Glutamatergic neuron (in vitro differentiated cells): ENCODE data around the gene XRCC5. TPM values are rescaled to one million over a fixed set of nuclear protein-coding genes. Genes with fewer than 3 reads are reported as not detected.
A peak's percentile ranks its signal among the peaks of the same experiment; 100 is the strongest.

ENCODE experiments used
- DNase-seq: peaks from one replicate; pipeline ENCODE4 v3.0.0; 2022
- H3K27ac Mint-ChIP-seq: one replicate; pipeline ENCODE4 v1.8.0; 2020; ENCODE audit warnings: mild to moderate bottlenecking, mixed read lengths, inconsistent platforms; ENCODE audit not compliant: unreplicated experiment
- H3K27me3 Mint-ChIP-seq: one replicate; pipeline ENCODE4 v1.8.0; 2020; ENCODE audit warnings: mild to moderate bottlenecking, moderate library complexity, mixed read lengths, inconsistent platforms; ENCODE audit not compliant: unreplicated experiment
- H3K36me3 Mint-ChIP-seq: one replicate; pipeline ENCODE4 v1.8.0; 2020; ENCODE audit warnings: mild to moderate bottlenecking, mixed read lengths, inconsistent platforms; ENCODE audit not compliant: unreplicated experiment
- H3K4me1 Mint-ChIP-seq: one replicate; pipeline ENCODE4 v1.8.0; 2020; ENCODE audit warnings: mild to moderate bottlenecking, low read depth, mixed read lengths, inconsistent platforms; ENCODE audit not compliant: unreplicated experiment
- H3K4me3 Mint-ChIP-seq: one replicate; pipeline ENCODE4 v1.8.0; 2020; ENCODE audit warnings: mild to moderate bottlenecking, mixed read lengths, inconsistent platforms; ENCODE audit not compliant: unreplicated experiment
- H3K9me3 Mint-ChIP-seq: one replicate; pipeline ENCODE4 v1.8.0; 2020; ENCODE audit warnings: mild to moderate bottlenecking, moderate library complexity, mixed read lengths, inconsistent platforms; ENCODE audit not compliant: unreplicated experiment
- total RNA-seq: library from RNA; stranded (reverse); fragmentation: NEBNext Ultra II Directional; extraction: Animal tissue kit (Norgen Biotek cat#: 25700); gene quantifications from one replicate; pipeline ENCODE4 v1.2.1, GENCODE V29; 2021; ENCODE audit not compliant: unreplicated experiment
- TF ChIP-seq, protein P1 (sequence below): fragments of 200-600 bp; sonication (generic); IDR thresholded peaks from one replicate; pipeline ENCODE4 v1.5.0; 2021; ENCODE audit not compliant: partially characterized antibody, unreplicated experiment

Gene XRCC5
- total RNA-seq, 1 donor from 2014 or later, result 254 TPM

DNA sequence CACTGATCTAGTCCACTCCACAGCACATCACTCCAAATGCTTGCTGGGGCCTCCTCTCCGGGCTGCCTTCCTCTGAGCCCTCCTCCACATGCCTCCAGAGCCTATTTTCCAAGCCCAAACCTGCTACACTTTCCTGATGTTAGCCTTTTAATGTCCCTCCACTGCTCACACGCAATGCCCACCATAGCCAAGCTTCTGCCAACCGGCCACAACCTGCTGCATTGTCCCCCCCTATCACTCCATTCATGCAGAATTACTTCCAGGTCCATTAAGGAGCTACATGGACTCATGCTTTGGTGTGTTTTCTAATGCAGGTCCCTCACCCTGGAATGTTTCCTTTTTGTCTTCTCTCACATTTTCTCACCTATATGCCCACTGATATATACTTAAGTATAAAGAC, 133.9 kb downstream of the XRCC5 start:
- Mint-ChIP-seq H3K9me3 (peaks cover 7% of the 10 kb centered on the region), H3K36me3 (peaks cover 4% of the 10 kb centered on the region), H3K4me1 (peaks cover 44% of the 10 kb centered on the region), H3K27ac (peak overlapping the region; percentile 99), H3K4me3 (peak overlapping the region; percentile 78), H3K27me3 (peaks cover 5% of the 10 kb centered on the region)
- no peak for DNase-seq
- TF ChIP-seq, protein P1, sequence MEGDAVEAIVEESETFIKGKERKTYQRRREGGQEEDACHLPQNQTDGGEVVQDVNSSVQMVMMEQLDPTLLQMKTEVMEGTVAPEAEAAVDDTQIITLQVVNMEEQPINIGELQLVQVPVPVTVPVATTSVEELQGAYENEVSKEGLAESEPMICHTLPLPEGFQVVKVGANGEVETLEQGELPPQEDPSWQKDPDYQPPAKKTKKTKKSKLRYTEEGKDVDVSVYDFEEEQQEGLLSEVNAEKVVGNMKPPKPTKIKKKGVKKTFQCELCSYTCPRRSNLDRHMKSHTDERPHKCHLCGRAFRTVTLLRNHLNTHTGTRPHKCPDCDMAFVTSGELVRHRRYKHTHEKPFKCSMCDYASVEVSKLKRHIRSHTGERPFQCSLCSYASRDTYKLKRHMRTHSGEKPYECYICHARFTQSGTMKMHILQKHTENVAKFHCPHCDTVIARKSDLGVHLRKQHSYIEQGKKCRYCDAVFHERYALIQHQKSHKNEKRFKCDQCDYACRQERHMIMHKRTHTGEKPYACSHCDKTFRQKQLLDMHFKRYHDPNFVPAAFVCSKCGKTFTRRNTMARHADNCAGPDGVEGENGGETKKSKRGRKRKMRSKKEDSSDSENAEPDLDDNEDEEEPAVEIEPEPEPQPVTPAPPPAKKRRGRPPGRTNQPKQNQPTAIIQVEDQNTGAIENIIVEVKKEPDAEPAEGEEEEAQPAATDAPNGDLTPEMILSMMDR, result no peak

DNA sequence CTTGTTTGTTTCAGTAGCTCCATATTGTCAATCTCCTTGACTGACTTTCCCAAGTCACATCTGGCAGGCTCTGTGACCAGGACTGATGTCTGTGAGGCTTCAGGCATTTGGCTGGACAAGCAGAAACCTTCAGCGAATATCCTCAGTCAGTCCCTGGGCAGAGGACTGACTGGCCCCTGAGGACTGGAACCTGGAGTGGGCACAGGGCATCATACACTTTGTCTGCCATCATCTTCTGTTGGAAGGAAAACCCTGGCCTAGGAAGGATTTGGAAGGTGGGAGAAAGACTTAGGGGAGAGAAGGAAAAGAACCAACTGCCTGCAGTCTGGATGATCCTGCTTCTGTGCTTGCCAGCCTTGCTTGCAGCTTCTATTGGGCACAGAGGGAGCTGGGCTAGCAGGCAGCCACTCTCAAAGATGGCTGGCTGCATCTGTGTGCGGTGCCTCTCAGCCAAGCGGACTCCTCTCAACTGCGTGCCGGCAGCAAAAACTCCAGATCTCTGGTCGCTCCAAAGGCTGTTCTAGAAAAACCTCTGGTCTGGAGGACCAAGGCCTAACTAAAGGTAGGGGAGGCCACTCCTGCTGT, 136.3 kb downstream of the XRCC5 start:
- Mint-ChIP-seq H3K27me3 (peaks cover 7% of the 10 kb centered on the region), H3K27ac (no peak overlapping the region), H3K4me1 (peaks cover 37% of the 10 kb centered on the region), H3K36me3 (peaks cover 15% of the 10 kb centered on the region), H3K9me3 (peaks cover 5% of the 10 kb centered on the region), H3K4me3 (no peak overlapping the region)
- TF ChIP-seq, protein P1, result no peak
- no peak for DNase-seq

DNA sequence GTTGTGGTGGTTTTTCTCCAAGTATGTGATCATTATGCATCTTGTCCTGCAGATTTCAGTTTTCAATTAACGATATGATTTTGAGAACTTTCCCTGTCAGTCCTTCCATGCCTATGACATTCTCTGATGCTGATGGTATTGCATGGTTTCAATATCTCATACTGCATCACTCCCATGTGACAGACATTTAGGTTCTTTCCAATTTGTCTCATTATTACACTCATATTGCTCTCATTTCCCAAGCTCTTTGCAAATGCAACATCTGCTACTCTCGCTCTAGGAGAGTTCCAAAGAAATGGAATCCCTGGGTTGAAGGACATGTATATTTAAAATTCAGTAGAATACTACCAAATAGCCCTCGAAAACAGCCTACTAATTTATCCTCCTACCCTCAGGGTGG, 137.6 kb downstream of the XRCC5 start:
- H3K9me3 Mint-ChIP-seq, result peaks cover 5% of the 10 kb centered on the region
- H3K4me1 Mint-ChIP-seq, result peaks cover 28% of the 10 kb centered on the region
- H3K36me3 Mint-ChIP-seq, result peaks cover 15% of the 10 kb centered on the region
- no peak overlapping the region for H3K4me3 Mint-ChIP-seq
- H3K27me3 Mint-ChIP-seq, result peaks cover 5% of the 10 kb centered on the region
- H3K27ac Mint-ChIP-seq, result no peak overlapping the region
- no peak for DNase-seq
- TF ChIP-seq, protein P1, result no peak

Other genes with a start within 250 kb of the XRCC5 start
- gene MREG, start 95.8 kb upstream of the XRCC5 start, total RNA-seq, result 48.4 TPM
- gene PECR, start 27.5 kb upstream of the XRCC5 start, total RNA-seq, result 33.0 TPM
- 166 TPM for gene TMEM169, start 27.4 kb upstream of the XRCC5 start, total RNA-seq